Measurements from ENCODE around the gene SCUBE1.

The SCUBE1 gene

DNA sequence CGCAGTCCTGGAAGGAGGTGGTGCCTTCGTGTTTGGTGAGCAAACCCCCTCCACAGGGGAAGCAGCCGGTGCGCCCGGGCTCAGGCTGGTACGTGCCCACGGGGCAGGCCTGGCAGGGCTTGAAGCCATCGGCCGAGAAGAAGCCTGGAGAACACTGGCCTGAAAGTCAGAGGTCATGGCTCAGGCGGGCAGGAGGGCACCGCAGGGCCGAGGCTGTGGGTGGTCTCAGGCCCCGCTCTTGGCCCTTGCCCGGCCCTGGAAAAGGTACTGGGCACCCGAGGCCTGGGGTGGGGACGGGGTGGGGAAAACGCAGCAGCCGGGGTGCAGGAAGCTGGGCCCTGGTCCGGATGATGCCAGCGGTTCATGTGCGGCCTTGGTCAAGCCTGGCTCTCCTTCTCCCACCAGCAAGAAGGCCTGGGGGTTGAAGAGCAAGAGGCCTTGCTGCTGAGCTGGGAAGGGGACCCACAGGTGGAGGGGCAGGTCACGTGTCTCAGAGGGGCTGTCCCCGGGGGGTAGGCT lies 130.7 kb downstream of the SCUBE1 start:
- DNase-seq, result no peak

- no peak for DNase-seq
Observed at GRCh38 chr22:43211941-43212433, 131.2 kb downstream of the SCUBE1 start.

- no peak for DNase-seq
Observed at GRCh38 chr22:43210631-43211515, 132.3 kb downstream of the SCUBE1 start.

DNA sequence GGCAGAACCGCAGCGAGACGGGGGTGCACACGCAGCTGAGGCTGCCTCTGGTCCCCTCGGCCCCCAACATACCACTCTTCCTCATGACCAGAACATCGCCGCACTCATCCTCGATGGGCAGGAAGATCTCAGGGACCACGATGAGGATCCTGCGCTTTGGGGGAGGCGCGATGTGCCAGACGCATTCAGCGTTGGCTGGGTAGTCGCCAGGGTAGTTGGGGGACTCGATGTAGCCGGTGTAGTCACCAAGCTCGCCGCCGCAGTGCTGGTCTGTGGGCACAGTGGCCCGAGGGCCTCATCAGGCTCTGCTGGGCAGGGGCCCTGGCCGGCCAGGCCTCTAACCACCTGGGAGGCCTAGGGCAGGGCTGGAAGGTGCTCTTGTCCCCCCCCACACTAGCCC lies 133.2 kb downstream of the SCUBE1 start:
- DNase-seq, result no peak

DNA sequence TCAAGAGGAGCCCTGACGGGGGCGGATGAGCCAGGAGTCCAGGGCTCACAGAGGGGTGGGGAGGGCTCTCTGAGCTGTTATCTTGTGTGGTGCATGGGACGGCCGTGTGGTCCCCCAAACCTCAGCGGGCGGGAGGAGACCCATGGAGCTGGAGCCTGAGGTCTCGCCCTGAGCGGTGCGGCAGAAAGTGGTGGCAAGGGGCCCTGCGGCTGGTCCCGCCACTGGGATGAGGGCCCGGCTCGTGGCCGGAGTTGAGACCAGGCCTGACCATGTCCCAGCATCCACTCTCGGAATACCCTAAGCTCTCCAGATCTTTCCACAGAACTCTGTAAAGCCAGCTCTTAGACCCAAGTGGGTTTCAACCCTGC lies 133.7 kb downstream of the SCUBE1 start:
- no peak for DNase-seq

GRCh38 chr22:43208703-43209522 lies 134.3 kb downstream of the SCUBE1 start:
- no peak for DNase-seq

- no peak for DNase-seq
Observed at GRCh38 chr22:43207849-43208702, 135.1 kb downstream of the SCUBE1 start.

GRCh38 chr22:43207386-43207785 lies 135.8 kb downstream of the SCUBE1 start:
- no peak for DNase-seq

GRCh38 chr22:43206509-43207161 lies 136.5 kb downstream of the SCUBE1 start:
- no peak for DNase-seq

- DNase-seq, result no peak
Observed at GRCh38 chr22:43205748-43206508, 137.2 kb downstream of the SCUBE1 start.

- no peak for DNase-seq
Observed at GRCh38 chr22:43205261-43205691, 137.9 kb downstream of the SCUBE1 start.

- no peak for DNase-seq
Observed at GRCh38 chr22:43203471-43203981, 139.6 kb downstream of the SCUBE1 start.

DNA sequence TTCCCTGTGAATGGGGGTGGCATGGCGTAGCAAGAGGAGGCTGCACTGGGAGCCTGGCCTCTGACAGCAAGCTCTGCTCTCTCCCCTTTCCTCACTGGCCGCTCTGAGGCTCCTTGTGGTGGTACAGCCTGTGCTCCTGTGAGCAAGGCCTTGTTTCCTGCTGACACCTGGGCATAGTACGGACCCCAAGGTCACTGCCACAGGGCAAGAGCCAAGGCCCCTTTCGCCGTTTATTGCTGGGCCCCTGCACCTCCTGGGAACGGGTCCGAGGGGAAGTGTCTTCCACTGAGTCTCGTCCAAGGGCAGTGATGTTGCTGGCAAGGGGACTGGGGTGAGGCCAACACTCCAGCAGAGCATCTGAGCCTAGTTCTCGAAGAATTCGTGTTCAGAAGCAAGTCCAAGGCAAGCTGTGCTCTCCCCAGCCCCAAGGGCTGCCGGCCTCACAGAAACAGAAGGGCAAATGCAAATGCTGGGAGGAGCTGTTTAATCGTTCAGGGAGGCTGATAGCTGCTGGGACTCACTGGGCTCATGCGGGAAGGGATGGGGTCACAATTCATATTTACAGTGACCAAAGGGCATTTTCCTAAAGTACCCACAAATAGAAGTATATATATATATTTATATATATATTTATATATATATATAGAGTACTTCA lies 140.3 kb downstream of the SCUBE1 start:
- DNase-seq, result no peak

DNA sequence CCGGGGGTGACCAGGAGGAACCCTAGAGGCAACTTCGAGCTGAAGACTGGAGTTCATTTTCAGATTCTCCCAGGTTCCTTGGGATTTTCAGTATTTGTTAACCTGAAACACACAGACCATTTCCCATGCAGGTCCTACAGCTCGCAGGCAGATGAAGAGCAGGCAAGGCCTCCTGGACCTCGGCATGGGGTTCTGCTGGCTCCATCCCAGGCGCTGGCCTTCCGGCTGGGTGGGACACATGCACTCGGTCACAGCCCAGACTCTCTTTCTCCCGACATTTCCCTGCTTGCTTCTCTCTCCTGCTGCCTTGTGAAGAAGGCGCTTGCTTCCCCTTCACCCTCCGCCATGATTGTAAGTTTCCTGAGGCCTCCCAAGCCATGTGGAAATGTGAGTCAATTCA lies 140.8 kb downstream of the SCUBE1 start:
- no peak for DNase-seq

- DNase-seq, result no peak
Observed at GRCh38 chr22:43201486-43202219, 141.5 kb downstream of the SCUBE1 start.

DNA sequence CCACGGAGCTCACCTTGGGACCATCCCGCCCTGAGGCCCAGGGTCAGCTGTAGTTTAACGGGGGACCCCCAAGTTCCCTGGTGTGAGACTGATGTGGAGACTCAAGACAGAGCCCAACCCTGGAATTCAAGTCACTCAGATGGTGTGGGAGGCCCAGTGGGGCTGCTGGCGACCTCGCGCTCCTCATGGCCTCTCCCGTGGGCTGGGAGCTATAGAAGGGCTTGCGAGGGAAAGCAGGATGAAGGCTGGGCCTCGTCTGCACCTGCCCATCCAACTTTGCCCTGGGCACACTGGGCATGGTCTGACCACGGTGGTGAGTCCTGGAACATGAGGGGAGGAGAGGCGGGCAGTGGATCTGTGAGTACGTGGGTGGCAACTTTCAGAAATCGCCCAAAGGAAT lies 142.6 kb downstream of the SCUBE1 start:
- no peak for DNase-seq

- no peak for DNase-seq
Observed at GRCh38 chr22:43200031-43200430, 143.1 kb downstream of the SCUBE1 start.

DNA sequence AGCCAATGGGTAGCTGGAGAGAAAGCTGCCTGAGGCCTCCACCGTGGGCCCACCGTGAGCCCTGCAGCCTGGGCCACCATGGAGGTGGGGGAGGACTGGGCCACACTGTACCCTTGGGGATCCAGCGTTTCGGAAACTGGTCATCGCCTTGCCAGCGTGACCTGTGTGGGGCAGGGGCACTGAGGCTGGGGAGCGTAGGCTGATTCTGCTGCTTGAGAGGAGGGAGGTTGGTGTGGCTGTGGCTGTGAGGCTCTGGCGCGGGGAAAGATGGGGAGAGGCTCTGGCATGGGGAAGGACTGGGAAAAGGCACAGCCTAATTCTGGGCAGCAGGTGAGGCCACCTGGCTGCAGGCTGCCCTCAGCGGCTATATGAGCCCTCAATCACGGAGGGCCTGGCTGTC lies 143.6 kb downstream of the SCUBE1 start:
- no peak for DNase-seq

DNA sequence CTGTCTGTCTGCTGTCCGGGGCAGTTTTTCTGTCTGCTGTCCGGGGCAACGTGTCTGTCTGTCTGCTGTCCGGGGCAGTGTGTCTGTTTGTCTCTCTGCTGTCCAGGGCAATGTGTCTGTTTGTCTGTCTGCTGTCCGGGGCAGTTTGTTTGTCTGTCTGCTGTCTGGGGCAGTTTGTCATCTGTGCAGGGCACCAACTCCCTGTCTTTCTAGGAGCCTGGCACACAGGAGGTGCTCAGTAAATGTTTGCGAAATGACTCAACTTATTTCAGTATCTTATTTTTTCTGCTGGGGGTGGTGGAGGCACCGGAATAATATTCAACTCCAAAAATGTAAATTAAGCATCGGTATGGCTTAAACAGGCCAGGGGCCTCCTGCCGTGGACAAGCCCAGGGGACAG lies 144.2 kb downstream of the SCUBE1 start:
- DNase-seq, result no peak

DNA sequence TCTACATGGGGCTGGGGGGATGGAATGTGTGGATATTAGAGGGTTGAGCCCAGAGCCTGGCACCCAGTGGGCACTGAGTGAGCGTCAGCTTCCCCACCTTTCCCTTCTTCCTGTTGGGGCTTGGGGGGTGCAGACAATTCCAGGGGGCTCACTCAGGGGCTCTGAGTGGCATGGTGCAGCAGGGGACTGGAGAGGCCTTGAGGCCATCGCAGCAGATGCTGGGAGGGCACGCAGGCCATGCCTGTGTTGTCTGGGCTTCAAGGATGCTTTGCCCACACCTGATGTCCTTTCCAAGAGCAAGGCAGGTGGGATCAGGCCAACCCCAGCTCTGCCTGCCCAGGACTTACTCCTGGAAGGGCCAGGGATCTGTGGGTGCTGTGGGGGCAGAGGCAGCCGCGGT lies 145.0 kb downstream of the SCUBE1 start:
- no peak for DNase-seq
